Stimulated activated CD8-positive, alpha-beta memory T cell treated with anti-CD3 and anti-CD28 coated beads, Interleukin-4, amount 100 ng/mL, for 48 hours (primary cell): ENCODE data around the gene MSMB.
"Not testable (repeated sequence)": the region's sequence is repeated elsewhere in the genome, so short reads cannot be mapped to it uniquely, and the experiment has no call there.

Source experiments
- DNase-seq: peaks from one replicate; pipeline ENCODE4 v3.0.0-alpha.2; 2020

MSMB gene

DNA sequence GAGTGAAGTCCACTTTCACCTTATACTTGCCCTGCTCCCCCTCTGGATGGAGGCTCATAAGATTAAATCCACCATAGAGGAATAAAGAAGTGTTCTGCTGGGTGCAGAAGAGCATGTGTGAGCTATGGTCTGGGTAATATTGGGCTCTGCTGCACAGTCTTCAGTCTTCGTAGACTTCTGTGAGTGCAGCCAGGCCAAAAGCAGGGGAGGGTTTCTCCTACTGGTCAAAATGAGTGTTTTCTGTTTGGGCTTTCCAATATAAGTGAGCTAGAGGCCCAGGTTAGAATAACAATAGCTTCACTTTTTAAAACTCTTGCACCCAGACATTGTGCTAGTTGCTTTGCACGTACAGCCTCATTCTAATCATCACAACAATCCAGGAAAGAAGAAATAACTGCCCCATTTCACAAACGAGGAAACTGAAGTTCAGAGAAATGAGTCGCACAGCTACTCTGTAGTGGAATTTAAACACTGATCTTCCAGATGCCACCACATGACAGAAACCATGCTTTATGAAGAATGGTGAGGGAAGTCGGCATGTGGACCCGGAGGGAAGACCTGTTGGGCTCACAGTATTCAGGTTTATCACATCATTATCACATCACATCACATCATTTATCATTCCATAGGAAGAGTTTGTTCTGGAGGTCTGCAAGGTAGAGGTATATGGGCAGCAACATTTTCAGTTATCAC is 23.8 kb upstream of the MSMB start:
- DNase-seq, result no peak

DNA sequence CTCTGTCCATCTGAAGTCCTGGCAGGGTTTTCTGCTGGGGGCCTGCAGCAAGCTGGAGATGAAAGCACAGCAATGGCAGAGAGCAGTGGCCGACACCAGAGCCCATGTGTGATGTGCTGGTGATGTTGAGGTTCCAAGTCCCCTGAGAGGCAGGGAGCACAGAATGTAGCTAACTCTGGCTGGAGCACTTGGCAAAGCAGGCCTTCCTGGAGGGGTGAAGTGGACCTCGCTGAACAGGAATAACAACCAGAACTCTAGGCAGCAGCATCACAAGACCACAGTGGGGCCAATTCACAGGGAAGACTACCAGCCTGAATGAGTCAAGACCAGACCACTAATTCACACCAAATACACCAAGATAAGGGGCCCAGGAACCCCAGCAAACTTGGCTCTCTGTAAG is 22.8 kb upstream of the MSMB start:
- DNase-seq, result no peak

DNA sequence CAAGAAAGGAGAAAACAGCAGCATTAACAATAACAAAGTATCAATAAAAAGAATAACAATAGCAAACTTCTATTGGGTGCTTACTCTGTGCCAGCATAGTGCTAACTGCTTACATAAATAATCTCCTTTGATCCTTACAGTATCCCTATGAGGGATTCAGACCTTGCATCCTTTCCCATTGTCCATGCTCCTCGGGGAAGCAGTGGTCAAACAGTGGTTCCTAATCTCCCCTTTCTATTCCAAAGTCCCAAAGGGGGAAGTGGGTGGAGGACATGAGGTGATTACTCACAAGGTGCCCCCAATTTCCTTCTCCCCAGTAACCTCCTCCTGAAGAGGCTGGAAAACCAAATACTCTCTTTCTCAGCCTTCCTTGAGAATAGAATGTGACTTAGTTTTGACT is 22.0 kb upstream of the MSMB start:
- DNase-seq, result no peak

- no peak for DNase-seq
These were observed 18.3 kb upstream of the MSMB start for GRCh38 chr10:46064269-46064817.

DNA sequence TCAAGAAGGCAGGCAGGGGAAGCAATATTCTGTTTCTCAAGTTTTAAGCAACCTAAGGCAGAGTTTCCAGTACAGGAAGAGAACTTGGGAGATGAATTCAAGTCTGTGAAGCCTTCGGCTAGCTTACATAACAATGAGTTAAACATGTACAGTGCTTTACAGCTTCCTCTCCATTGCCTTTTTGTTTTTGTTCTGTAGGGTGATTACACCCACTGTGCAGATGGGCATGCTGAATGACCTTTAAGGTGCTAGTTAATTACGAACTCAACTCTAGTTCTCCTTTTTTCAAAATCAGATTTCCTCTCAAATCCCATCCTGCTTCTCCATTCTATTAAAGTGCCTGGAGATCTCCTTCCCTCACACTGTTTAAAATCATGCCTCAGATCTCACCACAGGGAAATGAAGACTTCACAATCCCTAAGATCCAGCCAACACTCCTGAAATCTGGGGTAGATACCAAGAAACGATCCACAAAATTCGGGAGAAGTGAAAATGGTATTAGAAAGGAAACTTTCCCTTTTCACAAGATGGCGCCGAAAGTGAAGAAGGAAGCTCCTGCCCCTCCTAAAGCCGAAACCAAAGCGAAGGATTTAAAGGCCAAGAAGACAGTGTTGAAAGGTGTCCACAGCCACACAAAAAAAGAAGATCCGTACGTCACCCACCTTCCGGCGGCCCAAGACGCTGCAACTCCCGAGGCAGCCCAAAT is 16.8 kb upstream of the MSMB start:
- no peak for DNase-seq

GRCh38 chr10:46060706-46061105 is 14.6 kb upstream of the MSMB start:
- no peak for DNase-seq

- not testable (repeated sequence) for DNase-seq
These were observed 11.9 kb upstream of the MSMB start for GRCh38 chr10:46057927-46058326.

GRCh38 chr10:46057038-46057437 is 11.0 kb upstream of the MSMB start:
- DNase-seq, result no peak

- DNase-seq, result no peak
These were observed 9.7 kb upstream of the MSMB start for GRCh38 chr10:46055771-46056170.

DNA sequence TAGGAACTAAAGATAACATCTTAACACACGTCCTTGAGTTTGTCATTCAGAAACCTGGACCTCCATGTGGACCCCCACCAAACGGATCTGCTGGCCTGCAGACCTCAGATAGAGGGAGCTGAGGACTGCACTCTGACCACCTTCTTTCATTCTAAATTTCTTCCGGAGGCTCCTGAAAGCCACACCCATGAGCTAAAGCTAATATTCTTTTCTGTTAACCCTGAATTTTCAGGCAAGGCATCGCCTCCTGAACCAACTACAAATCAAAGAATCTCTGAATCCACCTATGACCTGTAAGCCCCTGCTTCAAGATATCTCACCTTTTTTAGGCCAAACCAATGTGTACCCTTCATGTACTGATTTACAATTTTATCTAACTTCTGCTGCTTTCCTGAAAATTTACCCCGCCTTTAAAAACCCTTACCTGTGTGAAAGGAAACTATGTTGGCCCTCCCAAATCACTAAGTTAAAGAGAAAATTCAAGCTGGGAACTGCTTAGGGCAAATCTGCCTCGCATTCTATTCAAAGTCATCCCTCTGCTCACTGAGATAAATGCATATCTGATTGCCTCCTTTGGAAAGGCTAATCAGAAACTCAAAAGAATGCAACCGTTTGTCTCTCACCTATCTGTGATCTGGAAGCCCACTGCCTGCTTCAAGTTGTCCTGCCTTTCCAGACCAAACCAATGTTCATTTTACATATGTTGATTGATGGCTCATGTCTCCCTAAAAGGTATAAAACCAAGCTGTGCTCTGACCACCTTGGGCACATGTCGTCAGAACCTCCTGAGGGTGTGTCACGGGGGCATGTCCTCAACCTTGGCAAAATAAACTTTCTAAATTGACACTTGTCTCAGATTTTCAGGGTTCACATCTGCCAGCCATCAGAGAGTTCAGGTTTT is 7.7 kb upstream of the MSMB start:
- no peak for DNase-seq

DNA sequence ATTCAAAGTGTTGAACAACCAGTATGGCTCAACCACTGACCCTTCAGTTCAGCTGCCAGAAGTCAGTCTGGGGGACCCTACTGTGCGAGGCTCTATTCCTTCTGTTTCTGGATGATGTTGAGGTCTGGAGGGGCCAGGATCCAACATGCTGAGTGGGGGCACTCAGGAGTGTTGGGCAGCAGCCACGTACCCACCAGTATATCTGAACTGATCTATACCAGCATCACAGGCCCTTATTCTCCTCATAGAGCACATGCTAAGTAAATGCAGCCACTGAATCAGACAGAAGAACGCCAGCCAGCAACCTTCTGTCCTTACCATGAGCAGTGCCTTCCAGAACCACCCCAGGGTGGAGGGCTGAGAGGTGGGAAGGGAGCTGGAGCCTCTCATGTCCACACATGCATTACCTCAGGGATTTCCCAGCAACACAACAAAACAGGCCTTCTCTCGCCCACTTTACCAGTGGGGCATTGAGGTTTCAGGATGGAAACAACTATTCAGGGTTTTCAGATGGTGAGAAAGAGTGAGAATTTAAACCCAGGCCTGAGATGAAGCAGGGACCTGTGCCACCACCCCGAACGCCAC is 6.8 kb upstream of the MSMB start:
- no peak for DNase-seq

DNA sequence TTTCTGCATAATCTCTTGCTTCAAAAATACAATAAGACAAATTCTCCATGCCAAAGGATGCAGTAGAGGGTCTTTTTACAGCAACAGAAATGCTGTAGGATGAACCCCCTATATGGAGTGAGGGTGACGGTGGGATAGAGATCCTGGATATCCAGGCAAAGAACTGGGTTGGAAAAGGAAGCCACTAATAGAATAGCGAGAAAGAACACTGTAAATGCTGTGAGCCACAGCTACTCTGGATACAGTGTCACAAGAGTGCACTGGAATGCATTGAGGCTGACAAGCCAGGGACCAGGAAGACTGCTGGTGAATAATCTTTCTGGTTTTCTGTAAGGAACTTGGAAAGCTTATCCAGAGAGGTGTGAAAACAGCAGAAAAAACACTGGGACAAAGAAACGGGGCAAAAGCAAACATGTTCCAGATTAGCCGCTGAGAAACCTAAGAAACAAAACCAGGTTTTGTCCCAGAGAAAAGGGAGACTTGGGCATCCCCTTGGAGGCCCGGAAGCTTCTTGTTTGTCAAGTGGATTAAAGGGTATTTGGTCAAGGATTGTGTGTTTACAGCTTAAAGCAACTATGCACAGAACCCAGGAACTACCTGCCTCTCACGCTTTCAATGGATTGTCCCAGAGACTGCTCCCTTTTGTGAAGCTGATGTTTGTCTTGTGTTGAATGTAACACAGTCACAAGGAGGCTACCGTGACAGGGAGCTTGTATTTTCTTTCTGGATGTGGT is 6.2 kb upstream of the MSMB start:
- DNase-seq, result no peak

- no peak for DNase-seq
These were observed 5.0 kb upstream of the MSMB start for GRCh38 chr10:46050941-46051623.

- DNase-seq, result not testable (repeated sequence)
These were observed 3.4 kb upstream of the MSMB start for GRCh38 chr10:46049497-46049831.

- DNase-seq, result no peak
These were observed 2.1 kb upstream of the MSMB start for GRCh38 chr10:46048152-46048551.

DNA sequence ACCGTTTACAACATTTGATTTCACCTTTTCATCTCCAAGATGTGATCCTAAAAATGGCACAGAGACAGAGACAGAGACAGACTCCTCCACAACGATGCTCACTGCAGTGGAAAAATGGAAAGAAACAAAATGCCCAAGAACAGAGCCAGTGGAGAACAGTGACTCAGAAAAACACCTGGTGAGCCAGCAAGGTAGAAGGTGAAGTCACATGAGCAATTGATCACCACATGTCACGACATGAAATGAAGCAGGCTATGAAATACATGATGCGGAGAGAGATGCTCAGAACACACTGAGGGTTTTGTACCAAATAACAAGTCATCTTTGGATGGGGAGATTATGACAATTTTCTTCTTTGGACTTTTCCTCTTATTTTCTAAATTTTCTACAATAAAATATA is 3.5 kb downstream of the MSMB start:
- no peak for DNase-seq

GRCh38 chr10:46040004-46040403 is 6.1 kb downstream of the MSMB start:
- DNase-seq, result no peak

- no peak for DNase-seq
These were observed 8.8 kb downstream of the MSMB start for GRCh38 chr10:46037107-46037825.

GRCh38 chr10:46035923-46036849 is 9.9 kb downstream of the MSMB start:
- DNase-seq, result no peak

DNA sequence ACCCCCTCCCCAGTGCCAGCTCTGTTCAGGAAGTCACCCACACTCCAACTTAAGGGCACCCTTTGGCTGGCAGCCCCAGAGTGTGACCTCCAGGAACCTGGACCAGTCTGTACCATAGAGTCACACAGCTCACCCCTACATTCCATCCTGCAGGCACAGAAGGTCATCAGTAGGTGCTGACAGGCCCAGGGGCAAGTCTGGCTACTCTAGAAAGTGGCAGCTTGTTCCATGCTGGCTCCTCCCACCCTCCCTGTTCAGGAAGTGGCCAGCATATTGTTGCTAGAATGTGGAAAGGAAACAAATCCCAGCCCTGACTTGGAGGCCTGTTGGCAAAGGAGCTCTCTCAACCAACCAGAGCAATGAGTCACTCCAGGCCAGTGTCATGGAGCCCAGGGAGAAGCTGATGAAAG is 12.5 kb downstream of the MSMB start:
- no peak for DNase-seq
